Stimulated activated CD4-positive, alpha-beta T cell treated with anti-CD3 and anti-CD28 coated beads, TNF-alpha, amount 100 ng/mL, for 1 hour (primary cell): ENCODE measurements around the gene FBXL13.
"Not testable (repeated sequence)": the region's sequence is repeated elsewhere in the genome, so short reads cannot be mapped to it uniquely, and the experiment has no call there.

Source experiments
- DNase-seq, 3 donors: peaks; one replicate each; pipeline ENCODE4 v3.0.0-alpha.2; 2020; ENCODE audit warnings: low read depth in 3 of 3, low spot score in 1 of 3

Gene FBXL13

DNA sequence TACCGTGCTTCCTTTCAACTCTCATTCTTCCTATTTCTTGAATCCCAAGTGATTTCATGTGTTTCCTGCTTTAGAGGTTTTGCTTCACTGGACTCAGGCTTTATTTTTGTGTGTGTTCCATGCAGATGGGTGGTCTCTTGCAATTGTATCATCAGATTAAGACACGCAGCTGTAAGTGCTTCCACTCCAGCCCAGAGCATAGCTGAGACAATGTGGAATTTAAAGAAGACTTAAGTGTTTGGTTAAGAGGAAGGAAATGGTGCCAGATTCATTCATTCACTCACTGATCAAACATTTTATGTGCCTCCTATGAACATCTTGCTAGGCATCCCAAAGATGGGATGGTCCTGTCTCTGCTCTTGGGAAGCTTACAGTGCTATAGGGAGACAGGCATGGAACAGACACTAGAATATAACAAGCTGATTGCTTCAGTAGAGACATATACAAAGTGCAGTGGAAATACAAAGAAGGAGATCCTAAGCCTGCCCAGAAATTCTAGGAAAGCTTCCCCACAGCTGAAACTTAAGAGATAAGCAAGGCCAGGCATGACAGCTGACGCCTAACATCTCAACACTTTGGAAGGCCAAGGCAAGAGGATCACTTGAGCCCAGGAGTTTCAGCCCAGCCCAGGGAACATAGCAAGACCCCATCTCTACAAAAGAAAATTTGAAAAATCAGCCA lies 207.9 kb downstream of the FBXL13 start:
- no peak for DNase-seq

DNA sequence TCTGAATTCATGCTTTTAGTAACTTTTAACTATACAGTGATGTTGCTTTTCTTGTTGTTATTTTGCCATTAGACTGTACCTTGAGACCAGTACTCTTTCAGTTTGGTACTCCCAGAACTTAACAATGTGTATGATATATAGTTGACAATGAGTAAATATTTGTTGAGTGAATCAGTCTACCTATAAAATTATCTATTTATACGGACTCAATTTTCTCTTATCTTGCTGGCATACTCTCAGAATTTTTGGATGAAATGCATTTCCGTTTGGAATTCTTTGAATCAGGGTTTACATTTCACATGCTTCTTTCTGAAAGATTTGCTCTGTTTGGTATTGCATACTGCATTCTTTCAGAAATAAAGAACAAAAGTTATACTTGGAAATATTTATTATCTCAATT lies 209.6 kb downstream of the FBXL13 start:
- no peak for DNase-seq

DNA sequence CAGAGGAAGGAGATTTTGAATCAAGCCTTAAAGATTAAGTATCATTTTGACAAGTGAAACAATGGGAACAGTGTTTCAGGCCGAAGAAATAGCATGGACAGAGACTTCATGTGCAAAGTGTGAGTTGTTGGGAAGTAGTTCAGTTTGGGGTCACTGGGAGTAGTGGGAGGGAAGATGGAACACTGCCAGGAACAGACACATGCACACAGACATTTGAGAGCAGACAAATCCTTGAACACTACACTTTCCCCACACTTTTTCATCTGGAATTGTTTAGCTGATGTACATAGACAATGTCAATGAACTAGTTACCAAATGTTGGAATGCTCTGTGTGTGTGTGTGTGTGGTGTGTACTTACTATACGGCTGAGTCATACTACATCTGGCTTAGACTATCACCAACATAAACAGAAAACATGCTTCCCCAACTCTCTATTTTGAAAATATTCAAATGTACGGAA lies 214.2 kb downstream of the FBXL13 start:
- DNase-seq: no peak

DNA sequence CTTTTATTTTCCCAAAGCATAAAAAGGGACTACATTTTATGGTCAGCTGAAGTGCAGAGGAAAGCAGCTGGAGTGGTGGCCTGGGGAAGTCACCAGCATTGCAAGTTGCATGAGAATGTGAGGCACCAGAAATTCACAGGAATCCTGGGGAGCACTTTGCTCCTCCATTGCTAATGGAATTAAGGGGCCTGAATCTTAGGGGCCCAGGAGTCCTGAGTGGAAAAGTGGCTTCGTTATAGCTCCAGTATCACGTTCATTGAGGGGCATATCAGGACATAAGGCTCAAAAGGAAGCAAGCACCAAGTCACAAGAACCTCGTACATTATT lies 214.8 kb downstream of the FBXL13 start:
- DNase-seq: no peak

DNA sequence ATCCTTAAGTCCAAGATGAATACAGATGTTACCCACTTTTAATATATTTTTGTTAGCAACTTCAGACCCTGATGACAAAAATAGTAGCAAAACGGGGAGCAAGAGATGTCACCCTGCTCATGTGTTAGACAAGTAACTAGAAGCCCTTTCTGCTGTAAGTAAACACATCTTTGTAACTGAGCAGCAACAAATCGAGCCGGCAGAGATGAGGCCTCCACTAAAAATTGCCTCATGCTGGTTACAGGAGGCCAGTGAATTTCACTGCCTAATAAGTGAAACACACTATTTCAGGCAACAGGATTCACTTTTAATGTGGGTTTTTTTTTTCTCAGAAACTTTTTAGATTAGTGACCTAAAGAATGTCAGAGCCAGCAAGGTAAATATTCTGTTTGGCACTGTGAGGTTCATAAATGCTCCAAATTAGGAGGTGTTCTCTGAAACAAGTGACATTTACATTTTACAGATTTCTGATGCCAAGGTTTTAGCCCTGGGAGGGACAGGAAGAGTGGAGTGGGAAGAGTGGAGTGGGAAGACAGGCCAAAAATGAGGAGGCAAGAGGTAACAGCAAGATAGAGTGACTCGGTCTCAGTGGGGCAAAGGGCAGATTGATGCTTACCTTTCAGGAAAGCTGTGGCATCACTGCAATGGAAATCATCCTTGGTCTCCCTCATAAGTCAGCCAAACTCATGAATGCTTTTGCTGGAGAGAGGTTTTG lies 215.4 kb downstream of the FBXL13 start:
- DNase-seq: no peak

DNA sequence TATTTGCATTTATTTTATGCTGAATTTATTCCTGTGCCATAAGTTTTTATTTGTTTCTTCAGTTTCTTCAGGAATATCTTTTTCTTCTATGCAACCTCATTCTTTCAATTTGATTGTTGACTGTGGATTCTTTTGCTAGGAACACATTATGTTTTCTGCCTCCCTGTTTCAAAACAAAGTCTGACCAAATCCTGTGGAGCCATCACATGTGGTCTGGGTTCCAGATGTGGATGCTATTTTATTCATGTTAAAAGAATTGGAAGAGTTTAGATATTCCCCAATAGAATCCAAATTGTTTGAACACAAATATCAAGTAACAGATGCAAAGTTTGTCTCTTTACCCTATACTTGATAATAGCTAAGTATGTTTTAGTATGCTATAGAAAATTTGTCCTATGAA lies 218.6 kb downstream of the FBXL13 start:
- DNase-seq: no peak

DNA sequence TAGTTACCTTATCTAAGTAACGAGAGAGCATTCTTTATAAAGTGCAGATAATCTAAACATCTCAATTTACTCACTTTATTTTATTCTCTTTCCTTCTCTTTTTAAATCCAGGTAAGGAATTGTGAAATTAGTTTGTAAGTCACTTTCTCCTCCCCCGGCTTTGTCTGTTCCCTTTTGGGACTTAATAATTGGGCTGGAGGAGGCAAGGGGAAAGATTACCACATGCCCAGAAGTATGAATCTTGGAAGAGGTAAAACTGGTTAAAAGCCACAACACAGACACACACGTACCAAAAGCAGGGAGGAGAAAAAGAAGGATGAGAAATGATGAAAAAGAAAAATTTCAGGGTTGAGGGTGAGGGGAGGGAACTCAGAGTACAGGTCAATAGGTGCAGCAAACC lies 225.1 kb downstream of the FBXL13 start:
- no peak for DNase-seq

DNA sequence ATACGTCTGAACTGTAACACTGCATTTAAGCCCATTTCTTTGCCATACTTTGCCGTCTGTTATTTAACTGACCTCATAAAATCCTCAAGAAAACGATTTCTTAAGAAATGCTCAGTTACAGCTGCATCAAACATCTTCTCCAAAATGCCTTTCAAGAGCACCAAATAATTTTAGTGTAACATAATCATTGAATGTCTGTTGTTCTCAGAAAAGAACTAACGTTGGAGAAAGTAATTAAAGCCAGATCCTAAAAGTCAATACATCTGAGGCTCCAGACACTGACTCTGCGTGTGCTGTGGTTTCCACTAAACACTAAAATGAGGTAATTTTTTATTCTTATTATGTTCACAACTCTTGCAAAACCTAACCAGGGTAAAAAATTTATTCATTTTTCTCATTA lies 225.5 kb downstream of the FBXL13 start:
- no peak for DNase-seq

DNA sequence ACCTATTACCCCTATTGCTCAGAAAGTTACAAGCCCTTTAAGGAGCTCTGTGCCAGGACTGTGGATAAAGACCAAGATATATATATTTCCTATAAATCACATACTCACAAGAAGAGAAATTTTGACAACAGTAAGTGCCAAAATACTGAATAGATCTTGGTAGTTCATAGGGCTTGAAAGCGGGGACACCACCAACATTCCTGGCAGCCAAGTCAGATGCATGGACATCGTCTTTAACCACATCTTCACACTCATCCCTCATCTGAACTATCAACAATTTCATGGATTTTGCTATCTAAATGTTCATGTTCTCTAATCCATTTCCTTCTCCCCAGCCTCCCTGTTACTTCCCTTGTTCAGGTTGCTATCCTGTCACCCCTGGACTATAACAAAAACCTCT lies 229.2 kb downstream of the FBXL13 start:
- DNase-seq: no peak

DNA sequence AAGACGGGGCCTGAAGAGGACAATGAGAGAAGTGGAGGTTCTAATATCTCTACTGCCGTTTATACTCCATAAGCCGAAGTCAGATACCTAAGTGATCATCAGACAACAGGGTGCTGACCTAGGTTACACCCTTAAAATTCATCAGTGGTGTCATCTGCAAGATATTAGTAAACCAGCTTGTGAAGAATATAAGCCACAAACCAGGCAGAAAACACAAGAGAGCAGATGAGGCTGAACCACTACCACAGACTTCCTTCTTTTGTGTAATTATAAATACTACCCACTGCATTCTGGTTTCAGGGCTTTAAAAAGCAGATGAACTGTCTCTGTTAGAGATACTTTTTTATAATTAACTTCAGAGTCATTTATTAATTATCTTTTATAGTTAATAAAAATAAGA lies 230.7 kb downstream of the FBXL13 start:
- no peak for DNase-seq

DNA sequence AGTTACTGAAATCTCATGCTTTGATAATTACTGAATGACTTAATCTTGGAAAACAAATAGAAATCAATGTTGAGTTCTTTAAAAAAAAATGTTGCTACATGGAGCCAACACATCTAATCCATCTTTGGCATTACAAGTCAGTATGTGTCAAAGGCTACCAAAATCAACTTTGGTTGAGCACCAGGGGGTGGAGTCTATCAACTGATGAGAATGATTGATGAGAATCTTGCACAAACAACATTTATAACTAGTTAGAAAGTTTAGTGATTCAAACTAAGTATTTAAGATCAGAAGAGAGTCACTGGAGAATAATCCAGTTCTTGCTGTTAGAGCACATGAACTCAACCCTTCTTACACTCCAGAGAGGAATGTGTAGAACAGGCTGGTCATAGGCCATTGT lies 232.3 kb downstream of the FBXL13 start:
- no peak for DNase-seq

DNA sequence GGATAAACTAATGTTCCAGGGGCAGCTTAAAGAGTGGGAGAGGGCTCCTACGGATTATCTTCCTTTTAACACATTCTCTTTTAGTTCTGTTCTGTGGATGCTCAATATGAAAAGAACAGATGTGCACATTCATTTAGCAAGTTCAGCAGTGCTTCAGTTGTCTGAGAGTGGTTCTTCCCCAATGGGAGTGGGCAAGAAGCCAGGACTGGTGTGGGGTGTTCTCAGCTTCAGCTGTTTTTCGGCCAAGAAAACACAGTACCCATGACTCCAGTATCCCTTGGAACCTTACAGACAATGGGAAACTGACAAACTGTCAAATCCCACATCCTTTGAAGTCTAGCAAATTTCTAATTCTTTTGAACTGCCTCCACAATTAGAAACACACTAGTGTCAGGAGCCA lies 233.3 kb downstream of the FBXL13 start:
- DNase-seq: no peak

DNA sequence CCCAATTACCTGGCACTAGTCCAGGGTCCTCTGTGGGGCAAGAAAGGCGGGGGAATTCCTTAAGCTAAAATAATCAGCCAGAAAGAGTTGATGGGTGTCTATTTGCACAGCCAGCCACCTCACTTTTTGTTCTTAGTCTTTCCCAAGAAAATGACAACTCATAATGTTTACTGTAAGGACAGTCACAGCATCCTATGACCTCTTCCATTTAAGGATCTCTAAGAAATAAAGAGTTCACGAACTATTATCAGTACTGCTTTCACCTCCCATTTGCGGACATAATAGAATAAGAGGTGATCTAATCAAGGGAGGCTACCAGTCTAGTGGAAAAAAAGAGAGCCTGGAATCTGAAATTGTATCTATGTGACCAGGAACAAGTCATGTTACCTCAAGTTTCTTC lies 234.2 kb downstream of the FBXL13 start:
- DNase-seq: no peak

DNA sequence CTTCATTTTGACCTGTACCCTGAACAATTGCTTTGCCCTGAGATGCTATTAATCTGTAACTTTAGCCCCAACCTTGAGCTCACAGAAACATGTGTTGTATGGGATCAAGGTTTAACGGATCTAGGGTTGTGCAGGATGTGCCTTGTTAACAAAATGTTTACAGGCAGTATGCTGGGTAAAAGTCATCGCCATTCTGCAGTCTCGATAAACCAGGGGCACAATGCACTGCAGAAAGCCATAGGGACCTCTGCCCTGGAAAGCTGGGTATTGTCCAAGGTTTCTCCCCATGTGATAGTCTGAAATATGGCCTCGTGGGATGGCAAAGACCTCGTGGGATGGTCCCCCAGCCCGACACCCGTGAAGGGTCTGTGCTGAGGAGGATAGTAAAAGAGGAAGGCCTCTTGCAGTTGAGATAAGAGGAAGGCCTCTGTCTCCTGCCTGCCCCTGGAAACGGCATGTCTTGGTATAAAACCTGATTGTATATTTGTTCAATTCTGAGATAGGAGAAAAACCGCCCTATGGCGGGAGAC lies 236.0 kb downstream of the FBXL13 start:
- DNase-seq: not testable (repeated sequence)

DNA sequence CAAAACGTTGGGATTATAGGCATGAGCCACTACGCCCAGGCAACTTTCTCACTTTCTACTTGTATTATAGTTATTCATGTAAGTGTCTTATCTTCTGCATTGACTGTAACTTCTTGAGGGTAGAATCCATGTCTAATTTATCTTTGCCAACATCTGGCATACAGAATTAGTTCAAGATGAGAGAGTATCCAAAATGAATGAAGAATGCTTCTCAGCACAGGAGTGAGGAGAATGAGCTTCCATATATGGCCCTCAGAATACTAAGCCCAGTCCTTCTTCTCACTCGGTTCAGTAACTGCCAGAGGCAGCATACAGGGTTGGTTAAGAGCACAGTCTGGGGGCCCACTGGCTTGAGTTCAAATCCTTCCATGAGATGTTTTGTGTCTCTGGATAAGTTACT lies 236.8 kb downstream of the FBXL13 start:
- DNase-seq: no peak

DNA sequence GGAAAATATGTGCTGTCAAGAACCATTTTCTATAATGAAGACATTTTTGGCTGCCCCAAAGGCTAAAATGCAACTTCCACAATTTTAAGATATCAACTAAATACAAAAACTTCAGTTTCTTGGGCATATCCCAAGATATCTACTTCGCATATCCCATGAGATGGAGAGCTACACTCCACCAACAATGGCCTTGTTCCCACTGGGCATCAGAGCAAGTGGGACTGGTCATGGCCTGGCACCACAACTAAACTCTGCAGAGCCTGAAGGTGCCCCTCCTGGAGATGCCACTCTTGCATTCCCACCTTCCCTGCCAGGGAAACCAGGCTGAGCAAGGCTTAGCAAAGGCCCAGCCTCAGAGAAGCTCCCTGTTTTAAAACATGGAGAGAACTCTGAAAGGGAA lies 237.6 kb downstream of the FBXL13 start:
- no peak for DNase-seq

DNA sequence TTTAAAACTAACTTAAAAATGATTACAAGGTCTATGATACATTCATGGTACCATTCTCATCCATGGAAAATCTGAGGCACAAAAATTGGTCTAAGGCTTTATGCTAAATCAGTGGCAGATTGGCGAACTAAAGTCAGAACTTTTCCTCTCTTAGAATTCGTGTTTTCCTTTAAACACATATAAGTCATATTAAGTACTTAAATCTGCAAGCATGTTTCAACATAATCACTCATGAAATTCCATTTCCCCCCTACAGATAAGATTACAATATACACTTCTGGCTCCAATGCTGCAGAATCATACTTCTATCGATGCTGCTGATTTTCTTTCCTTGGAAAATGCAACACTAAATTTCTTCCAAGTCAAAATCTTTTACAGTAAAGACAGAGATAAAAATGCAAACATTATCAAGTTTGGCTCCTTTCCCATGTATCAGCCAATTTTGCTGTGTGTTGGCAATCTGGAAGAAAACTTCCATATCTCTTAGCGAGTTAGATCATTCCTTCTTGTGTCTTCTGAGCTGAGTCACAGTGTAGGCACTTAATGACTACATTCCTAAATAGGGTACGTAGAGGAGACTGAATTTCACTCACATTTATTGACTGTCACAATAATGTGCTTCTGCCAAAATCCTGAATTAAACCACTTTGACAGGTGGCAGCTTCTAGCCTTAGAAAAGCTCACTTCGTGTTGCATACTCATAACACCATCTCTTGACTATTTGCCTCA lies 238.2 kb downstream of the FBXL13 start:
- no peak for DNase-seq

DNA sequence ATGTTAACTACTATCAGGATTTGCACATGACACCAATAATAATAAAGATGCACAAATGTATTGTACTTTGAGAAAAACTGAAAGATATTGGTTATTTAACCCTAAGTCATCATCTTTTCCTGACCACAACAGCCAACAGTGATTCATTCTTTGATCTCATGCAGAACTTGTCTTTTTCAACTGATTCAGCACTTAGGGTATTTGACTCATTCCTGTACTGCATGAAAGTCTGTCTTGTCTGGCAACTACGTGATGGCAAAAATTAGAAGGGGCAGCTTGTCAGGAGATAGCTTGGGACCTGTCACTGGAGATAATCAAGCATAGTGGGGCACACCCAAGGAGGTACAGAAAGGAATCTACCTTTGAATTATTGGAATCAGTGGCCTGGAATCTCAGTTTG lies 239.6 kb downstream of the FBXL13 start:
- DNase-seq: no peak

DNA sequence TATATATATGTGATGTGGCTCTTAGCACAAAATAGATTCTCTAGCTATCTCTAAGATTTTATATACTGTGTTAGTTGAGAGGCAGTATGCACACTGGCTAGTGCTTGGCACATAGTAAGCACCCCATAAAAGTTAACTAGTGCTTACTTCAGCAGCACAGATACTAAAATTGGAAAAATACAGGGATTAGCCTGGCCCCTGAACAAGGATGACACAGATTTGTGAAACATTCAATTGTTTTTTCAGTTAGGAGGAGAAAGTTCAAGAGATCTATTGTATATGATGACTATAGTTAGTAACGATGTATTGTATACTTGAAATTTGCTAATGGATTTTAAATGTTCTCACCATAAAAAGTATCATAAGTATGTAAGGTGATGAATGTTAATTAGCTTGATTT lies 240.1 kb downstream of the FBXL13 start:
- DNase-seq: no peak

DNA sequence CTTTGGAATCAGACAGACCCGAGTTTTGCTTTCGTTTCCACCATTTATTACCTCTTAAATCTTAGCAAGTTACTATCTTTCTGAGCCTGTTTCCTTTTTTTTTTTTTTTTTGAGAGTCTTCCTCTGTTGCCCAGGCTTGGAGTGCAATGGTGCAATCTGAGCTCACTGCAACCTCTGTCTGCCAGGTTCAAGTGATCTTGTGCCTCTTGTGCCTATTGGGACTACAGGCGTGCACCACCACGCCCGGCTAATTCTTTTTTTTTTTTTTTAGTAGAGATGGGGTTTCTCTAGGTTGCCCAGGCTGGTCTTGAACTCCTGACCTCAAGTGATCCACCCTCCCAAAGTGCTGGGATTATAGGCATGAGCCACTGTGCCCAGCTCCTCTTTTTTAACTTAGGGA lies 241.3 kb downstream of the FBXL13 start:
- DNase-seq: no peak

DNA sequence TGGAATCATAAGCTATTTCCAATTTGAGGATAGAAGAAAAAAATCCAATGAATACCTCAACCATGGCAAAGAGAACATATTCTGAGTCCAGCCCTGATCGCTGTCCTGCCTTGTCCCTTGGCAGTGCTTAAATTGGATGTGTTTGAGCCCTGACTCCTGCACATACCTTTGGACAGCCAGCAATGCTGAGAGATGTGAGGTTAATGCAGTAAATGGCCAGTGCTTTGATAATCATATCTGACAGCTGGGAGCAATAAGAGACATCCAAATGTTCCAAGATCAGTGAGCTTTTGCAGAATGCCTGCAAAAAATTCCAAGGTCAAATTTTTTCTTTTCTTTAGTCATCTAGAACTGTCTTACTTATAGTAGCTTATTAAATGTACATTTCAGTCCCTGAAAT lies 241.9 kb downstream of the FBXL13 start:
- DNase-seq: no peak

DNA sequence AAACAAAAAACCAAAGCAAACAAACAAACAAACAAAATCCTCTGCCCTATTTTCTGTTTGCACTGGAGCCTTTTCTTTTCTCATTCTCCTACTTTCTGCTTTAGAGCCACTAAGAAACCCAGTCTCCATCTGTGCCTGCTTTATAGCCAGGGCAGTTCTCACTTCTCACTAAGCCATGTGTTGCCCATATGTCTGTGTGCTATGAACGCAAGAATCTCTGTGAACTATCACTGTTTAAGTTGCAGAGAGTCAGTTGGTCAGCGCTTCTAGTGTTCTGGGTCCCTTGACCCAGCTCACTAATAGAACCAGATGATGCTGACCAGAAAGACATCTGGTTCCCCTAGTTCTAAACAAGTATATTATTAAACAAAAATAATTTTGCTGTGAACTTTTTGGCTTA lies 244.4 kb downstream of the FBXL13 start:
- no peak for DNase-seq
